T follicular helper cell (primary cell): Measurements from ENCODE around the gene NLGN1.
"Not testable (repeated sequence)": the region's sequence is repeated elsewhere in the genome, so short reads cannot be mapped to it uniquely, and the experiment has no call there.

Experiments
- DNase-seq: peaks from one replicate; pipeline ENCODE4 v3.0.0-alpha.2; 2020; ENCODE audit warnings: low read depth

The NLGN1 gene

DNA sequence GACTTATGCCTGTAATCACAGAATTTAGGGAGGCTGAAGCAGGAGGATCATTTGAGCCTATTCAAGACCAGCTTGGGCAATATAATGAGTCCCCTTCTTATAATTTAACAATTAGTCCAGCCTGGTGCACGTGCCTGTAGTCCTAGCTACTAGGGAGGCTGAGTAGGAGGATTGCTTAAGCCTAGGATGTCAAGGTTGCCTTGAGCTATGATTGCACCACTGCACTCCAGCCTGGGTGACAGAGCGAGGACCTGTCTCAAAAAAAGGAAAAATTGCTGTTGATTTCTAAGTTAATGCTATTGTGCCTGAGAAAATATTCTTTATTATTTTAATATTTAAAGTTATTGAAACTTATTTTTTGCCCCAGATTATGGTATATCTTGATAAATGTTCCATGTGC lies 159.0 kb downstream of the NLGN1 start:
- no peak for DNase-seq

GRCh38 chr3:173567997-173568396 lies 170.5 kb downstream of the NLGN1 start:
- DNase-seq: no peak

DNA sequence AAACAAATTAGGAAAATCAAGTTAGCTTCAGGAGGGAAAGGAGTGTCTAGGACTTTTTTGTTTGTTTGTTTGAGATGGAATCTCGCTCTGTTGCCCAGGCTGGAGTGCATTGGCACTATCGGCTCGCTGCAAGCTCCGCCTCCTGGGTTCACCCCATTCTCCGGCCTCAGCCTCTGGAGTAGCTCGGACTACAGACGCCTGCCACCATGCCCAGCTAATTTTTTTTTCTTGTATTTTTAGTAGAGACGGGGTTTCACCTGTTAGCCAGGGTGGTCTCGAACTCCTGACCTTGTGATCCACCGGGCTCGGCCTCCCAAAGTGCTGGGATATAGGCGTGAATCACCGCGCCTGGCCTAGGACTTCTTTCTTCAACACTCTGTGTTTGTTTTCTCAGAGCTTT lies 171.1 kb downstream of the NLGN1 start:
- no peak for DNase-seq

DNA sequence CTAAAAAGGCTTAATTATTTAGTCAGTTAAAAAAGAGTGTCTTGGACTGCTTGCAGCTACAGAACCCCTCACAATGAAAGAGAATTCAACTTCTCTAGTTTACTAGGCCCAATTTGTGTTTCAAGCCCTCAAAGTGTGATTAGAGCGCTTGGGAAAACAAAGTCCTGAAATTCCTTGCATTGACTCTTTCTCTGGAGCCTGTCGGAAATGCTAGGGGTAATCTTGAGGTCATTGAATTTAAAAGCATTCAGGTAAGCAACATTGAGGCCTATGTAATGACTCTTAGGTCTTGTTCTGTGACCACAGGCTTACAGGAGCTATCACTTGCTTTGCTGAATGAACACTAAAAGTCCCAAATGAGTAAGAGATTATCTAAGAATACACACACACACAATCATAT lies 186.0 kb downstream of the NLGN1 start:
- DNase-seq: no peak

GRCh38 chr3:173584093-173584837 lies 186.7 kb downstream of the NLGN1 start:
- no peak for DNase-seq

GRCh38 chr3:173584838-173585831 lies 187.6 kb downstream of the NLGN1 start:
- no peak for DNase-seq

DNA sequence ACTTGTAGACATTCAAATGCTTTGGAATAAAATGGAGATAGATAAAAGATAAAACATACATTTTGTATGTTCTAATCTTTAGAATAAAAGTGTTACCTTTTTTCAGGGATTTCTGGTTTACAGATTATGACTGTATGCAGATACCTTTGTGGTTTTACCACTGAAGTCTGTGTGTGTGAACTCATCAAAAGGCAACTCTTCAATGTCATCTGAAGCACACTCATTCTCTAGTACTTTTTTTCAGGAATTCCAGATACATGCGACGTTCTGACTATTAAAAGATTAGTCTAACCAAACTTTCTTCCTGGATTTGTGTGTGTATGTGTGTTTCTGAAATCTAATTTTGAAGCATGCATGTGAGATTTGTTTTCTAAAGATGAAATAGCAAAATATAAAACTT lies 188.6 kb downstream of the NLGN1 start:
- DNase-seq: no peak

DNA sequence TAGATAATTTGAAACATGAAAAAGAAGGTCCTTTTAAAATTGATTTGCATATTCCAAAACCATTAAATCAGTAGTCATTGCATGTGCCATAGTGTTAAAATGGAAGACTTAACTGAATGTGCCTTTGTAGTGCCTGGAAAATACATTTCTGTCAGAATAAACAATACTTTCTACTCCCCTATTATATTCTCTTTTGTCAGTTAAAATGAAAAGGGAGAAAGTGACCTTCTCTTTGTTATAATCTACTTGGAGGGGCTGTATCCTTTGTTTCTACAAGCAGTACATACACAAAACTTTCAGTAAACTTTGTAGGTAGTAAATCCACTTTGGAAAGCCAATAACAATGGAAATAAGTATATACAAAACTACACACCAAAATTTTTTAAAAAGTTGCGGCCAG lies 189.5 kb downstream of the NLGN1 start:
- no peak for DNase-seq

DNA sequence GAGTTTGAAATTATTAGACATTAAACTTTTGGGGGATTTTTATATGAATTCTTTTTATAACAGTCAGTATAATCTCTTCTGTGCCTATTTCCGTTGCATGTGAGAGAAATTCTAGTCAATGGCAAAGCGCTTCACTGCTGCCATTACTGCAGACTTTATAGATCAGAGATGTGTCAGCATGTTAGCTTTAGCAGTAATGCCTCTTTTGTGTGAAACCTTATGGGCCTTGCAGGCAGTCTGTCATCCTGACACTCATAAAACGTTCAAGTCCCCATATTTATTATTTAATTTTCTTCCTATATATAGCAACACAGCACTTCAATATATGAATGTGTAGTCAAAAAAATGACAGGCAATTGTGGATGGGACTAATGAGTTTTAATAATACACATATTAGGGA lies 191.0 kb downstream of the NLGN1 start:
- DNase-seq: no peak

- DNase-seq: no peak
These were observed 191.6 kb downstream of the NLGN1 start for GRCh38 chr3:173589116-173589515.

DNA sequence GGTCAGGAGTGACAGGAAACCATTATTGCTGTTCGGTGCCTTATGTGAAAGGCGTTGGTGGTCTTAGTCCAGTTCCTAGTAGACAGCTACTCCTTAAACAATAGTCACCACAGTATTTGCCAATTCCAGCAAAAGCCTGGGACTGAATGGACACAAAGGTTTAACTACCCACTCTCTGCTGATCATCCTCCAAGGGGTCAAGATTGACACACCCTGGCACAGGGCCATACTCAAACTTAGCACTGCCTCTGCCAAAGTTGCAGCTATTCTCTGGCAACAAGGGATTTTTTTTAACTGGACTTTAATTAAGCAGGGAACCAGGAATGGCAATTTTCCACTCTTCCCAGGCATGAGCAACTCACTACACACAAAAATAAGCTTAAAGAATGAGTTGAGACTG lies 193.9 kb downstream of the NLGN1 start:
- no peak for DNase-seq

- not testable (repeated sequence) for DNase-seq
These were observed 197.3 kb downstream of the NLGN1 start for GRCh38 chr3:173594881-173595280.

DNA sequence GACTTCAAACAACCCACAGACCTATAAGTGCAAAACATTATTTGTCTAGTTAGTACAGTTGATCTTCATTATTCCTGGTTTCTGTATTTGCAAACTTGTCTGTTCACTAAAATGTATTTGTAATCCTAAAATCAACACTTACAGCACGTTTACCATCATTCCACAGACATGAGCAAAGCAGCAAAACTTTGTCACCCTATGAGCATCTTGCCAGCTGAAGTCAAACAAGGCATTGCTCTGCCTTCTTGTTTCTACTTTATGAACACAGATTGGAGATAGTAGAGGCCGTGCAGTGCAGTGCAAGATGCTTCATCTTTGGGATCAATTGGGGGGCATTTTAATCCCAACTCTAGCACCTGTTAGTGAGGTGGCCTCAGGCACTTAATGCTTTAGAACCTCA lies 202.1 kb downstream of the NLGN1 start:
- DNase-seq: no peak

- DNase-seq: no peak
These were observed 217.0 kb downstream of the NLGN1 start for GRCh38 chr3:173614522-173614921.

DNA sequence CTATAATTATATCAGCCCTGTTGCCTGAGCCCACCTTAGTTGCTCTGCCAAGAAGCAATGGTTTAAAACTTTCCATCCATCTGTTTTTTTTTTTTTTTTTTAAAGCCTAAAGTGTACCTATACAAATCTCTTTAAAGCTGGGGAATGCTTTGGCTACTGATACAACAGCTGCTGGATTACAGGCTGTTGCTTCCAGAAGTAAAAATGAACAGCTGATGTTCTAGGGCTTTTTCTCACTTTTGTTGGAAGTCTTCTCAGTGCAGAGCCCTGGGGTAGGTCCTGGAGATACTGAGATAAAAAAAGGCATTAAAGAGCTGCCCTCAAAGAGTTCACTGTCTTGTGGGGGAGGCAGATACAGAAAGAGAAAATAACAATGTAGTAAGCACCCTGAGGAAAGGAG lies 218.1 kb downstream of the NLGN1 start:
- DNase-seq: no peak

- DNase-seq: no peak
These were observed 219.9 kb downstream of the NLGN1 start for GRCh38 chr3:173617490-173617889.

- no peak for DNase-seq
These were observed 220.6 kb downstream of the NLGN1 start for GRCh38 chr3:173618148-173618547.

- DNase-seq: no peak
These were observed 221.2 kb downstream of the NLGN1 start for GRCh38 chr3:173618703-173619102.

- DNase-seq: no peak
These were observed 224.6 kb downstream of the NLGN1 start for GRCh38 chr3:173622166-173622565.

GRCh38 chr3:173624086-173624485 lies 226.5 kb downstream of the NLGN1 start:
- no peak for DNase-seq

DNA sequence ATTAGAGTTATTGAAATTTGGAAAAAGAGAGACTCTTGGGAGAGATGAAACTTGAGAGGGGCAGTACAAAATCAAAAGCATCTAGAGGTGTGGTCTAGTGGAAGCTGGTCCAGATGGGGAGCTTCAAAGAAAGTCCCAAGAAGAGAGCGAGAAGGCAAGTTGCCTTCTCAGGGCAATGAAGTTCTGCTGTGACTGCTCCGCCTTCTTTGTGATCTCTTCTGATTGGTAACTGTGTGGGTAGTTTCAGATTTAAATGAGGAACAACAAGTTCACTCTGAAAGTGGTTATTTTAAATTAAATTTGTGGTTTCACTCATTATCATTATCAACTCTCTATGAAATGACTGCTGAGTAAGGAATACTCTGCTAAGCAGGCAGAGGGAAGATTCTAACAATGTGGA lies 233.3 kb downstream of the NLGN1 start:
- no peak for DNase-seq

DNA sequence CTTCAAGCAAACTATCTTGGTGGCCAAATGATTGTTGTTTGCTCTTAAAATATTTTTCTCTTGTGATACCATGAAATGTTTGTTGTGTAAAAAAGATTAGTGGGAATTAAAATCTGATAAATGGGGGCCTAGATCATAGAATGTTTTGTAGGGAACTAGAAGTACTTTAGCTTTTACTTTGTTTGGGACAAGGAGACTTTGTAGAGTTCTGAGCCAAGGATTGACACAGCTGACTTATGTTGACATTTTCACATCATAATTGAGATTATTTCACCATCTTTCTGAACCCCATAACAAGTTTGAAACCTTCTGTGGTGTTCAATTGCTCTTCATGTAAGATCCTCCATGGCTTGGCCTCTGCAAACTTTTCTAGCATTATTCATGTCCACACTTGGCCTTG lies 235.4 kb downstream of the NLGN1 start:
- DNase-seq: no peak

GRCh38 chr3:173635826-173636225 lies 238.3 kb downstream of the NLGN1 start:
- no peak for DNase-seq
